Measurements from ENCODE around the gene HSPA1L. TPM values are rescaled to one million over a fixed set of nuclear protein-coding genes. Genes with fewer than 3 reads are reported as not detected.
A peak's percentile ranks its signal among the peaks of the same experiment; 100 is the strongest.
"Not testable (repeated sequence)": the region's sequence is repeated elsewhere in the genome, so short reads cannot be mapped to it uniquely, and the experiment has no call there.

The HSPA1L gene
- polyA plus RNA-seq (2013, experiment 1 of 2; ENCODE audit: insufficient read length): 0.63 TPM
- 0.76 TPM for polyA plus RNA-seq (2013, experiment 2 of 2; ENCODE audit: insufficient read length)

GRCh38 chr6:31815025-31815838, at the start of gene HSPA1L, which contains the start of gene HSPA1A:
TSS of gene HSPA1L (minus strand) at chr6:31815283. CDS start at chr6:31811972, 3,311 bp downstream.
TSS of gene HSPA1A (plus strand) at chr6:31815543. CDS start at chr6:31815757, 214 bp downstream.
- peak; percentile 99 for DNase-seq

- DNase-seq: no peak
Measured at GRCh38 chr6:31864818-31865204, 49.7 kb upstream of the HSPA1L start.

GRCh38 chr6:31864123-31864562, 49.1 kb upstream of the HSPA1L start:
- DNase-seq: not testable (repeated sequence)

- peak; percentile 100 for DNase-seq
Measured at GRCh38 chr6:31862344-31863235, 47.5 kb upstream of the HSPA1L start, which contains the start of gene NEU1. TSS of gene NEU1 (minus strand) at chr6:31862821. CDS start at chr6:31862776, 45 bp downstream.

GRCh38 chr6:31861919-31862343, 46.8 kb upstream of the HSPA1L start:
- DNase-seq: no peak

- DNase-seq: no peak
Measured at GRCh38 chr6:31861150-31861549, 46.1 kb upstream of the HSPA1L start.

- no peak for DNase-seq
Measured at GRCh38 chr6:31860349-31860748, 45.3 kb upstream of the HSPA1L start.

GRCh38 chr6:31859923-31860322, 44.8 kb upstream of the HSPA1L start:
- DNase-seq: no peak

GRCh38 chr6:31858707-31859106, 43.6 kb upstream of the HSPA1L start:
- no peak for DNase-seq

- DNase-seq: not testable (repeated sequence)
Measured at GRCh38 chr6:31857774-31858173, 42.7 kb upstream of the HSPA1L start.

GRCh38 chr6:31851980-31852718, 37.1 kb upstream of the HSPA1L start:
- DNase-seq: not testable (repeated sequence)

GRCh38 chr6:31851485-31851832, 36.4 kb upstream of the HSPA1L start:
- no peak for DNase-seq

- no peak for DNase-seq
Measured at GRCh38 chr6:31850765-31851484, 35.8 kb upstream of the HSPA1L start.

- DNase-seq: no peak
Measured at GRCh38 chr6:31847276-31847978, 32.3 kb upstream of the HSPA1L start.

- DNase-seq: no peak
Measured at GRCh38 chr6:31844507-31844906, 29.4 kb upstream of the HSPA1L start.

GRCh38 chr6:31842053-31842452, 27.0 kb upstream of the HSPA1L start:
- DNase-seq: no peak

GRCh38 chr6:31839779-31840126, 24.7 kb upstream of the HSPA1L start:
- not testable (repeated sequence) for DNase-seq

- no peak for DNase-seq
Measured at GRCh38 chr6:31838968-31839367, 23.9 kb upstream of the HSPA1L start.

GRCh38 chr6:31838114-31838553, 23.1 kb upstream of the HSPA1L start:
- DNase-seq: not testable (repeated sequence)

- no peak for DNase-seq
Measured at GRCh38 chr6:31837369-31838113, 22.5 kb upstream of the HSPA1L start.

All from fibroblast of skin of back (primary cell).